K562 (cell line): ENCODE measurements around the gene EBI3. TPM values are rescaled to one million over a fixed set of nuclear protein-coding genes. Genes with fewer than 3 reads are reported as not detected.

Experiments
- CBFA2T2 ChIP-seq: fragments of 450-650 bp; conservative IDR thresholded peaks from 2 replicates; pipeline ENCODE4 v1.6.1; 2017; ENCODE audit warnings: mild to moderate bottlenecking
- CBX5 ChIP-seq: IDR thresholded peaks from 2 replicates; pipeline ENCODE4 v1.6.1; 2014; ENCODE audit warnings: low read depth, borderline replicate concordance
- CHD7 ChIP-seq: fragments of 200-600 bp; sonication (generic); IDR thresholded peaks from one replicate; pipeline ENCODE4 v1.6.1; 2012; ENCODE audit warnings: mild to moderate bottlenecking, low read depth, low read length, inconsistent platforms
- DDX20 ChIP-seq: fragments of 450-650 bp; IDR thresholded peaks from 2 replicates; pipeline ENCODE4 v1.6.1; 2016; ENCODE audit warnings: missing genetic modification characterization, low read depth, mild to moderate bottlenecking, missing compliant biosample characterization, moderate library complexity
- E2F6 ChIP-seq, 2 experiments: IDR thresholded peaks; 2 replicates each; pipeline ENCODE4 v1.6.1; 2011; ENCODE audit warnings: borderline replicate concordance in 1 of 2, control low read depth in 1 of 2, low read depth in 1 of 2, low read length in 1 of 2, mild to moderate bottlenecking in 1 of 2, mixed read lengths in 1 of 2, moderate library complexity in 1 of 2; ENCODE audit not compliant: insufficient read depth in 1 of 2, insufficient read length in 1 of 2, poor library complexity in 1 of 2, severe bottlenecking in 1 of 2; ENCODE audit errors: extremely low read depth in 1 of 2
- KDM2B ChIP-seq: fragments of 250-450 bp; sonication (Bioruptor Pico); IDR thresholded peaks from 2 replicates; pipeline ENCODE4 v1.8.0; 2021; ENCODE audit warnings: mild to moderate bottlenecking, moderate library complexity
- MAFG ChIP-seq: fragments of 450-650 bp; conservative IDR thresholded peaks from 2 replicates; pipeline ENCODE4 v1.6.1; 2016; ENCODE audit warnings: missing genetic modification characterization, missing compliant biosample characterization
- SMC3 ChIP-seq: conservative IDR thresholded peaks from 2 replicates; pipeline ENCODE4 v1.6.1; 2011; ENCODE audit warnings: low read depth, low read length, improper control_type of control experiment; ENCODE audit not compliant: insufficient read depth
- TAF9B ChIP-seq: fragments of 450-650 bp; IDR thresholded peaks from 2 replicates; pipeline ENCODE4 v1.6.1; 2018; ENCODE audit warnings: mild to moderate bottlenecking; ENCODE audit not compliant: partially characterized antibody
- U2AF2 ChIP-seq: fragments of 200-400 bp; formaldehyde crosslinking; optimal IDR thresholded peaks from 2 replicates; pipeline ENCODE3; 2017; ENCODE audit warnings: low read depth, mild to moderate bottlenecking, low read length
- ZNF24 ChIP-seq: fragments of 450-650 bp; IDR thresholded peaks from 2 replicates; pipeline ENCODE4 v1.6.1; 2016
- ZNF75A ChIP-seq: fragments of 450-650 bp; formaldehyde crosslinking; IDR thresholded peaks from 2 replicates; pipeline ENCODE4 v1.4.0; 2020; ENCODE audit warnings: mild to moderate bottlenecking
- ZNF76 ChIP-seq: fragments of 250-450 bp; sonication (Bioruptor Pico); IDR thresholded peaks from 2 replicates; pipeline ENCODE4 v1.4.0; 2020; ENCODE audit warnings: mild to moderate bottlenecking, moderate library complexity, borderline replicate concordance
- polyA plus RNA-seq, 8 experiments: library from polyadenylated mRNA; depleted of rRNA in 4 of 8; stranded (reverse) in 5 of 8; unstranded in 3 of 8; fragments of >200 nt; fragmentation: Nextera tagmentation in 2 of 8; fragmentation: Illumina TruSeq in 1 of 8; extraction: Ambion mirVana in 2 of 8; extraction: Trizol in 1 of 8; gene quantifications; 2 replicates each; pipeline versions ENCODE4 v1.2.1 to v1.2.3, GENCODE V29; 2011 to 2014; ENCODE audit warnings: inconsistent platforms in 1 of 8, missing spikeins in 1 of 8
- total RNA-seq, 7 experiments: library from RNA; depleted of rRNA in 6 of 7; stranded (reverse); fragments of >200 nt in 6 of 7; fragmentation: Illumina TruSeq in 2 of 7; extraction: Trizol in 2 of 7; gene quantifications; 2 replicates each; pipeline versions ENCODE4 v1.2.1 to v1.2.3, GENCODE V29; 2011 to 2021; ENCODE audit warnings: low replicate concordance in 1 of 7

EBI3 gene
- total and polyA plus RNA-seq, 9 of the 15 experiments (the other 6 are each of a cell fraction or from before 2014, with no cell fraction given): 0.08 to 0.35 (median 0.22) TPM; not detected in 6

- TF ChIP-seq E2F6 (IDR thresholded peaks at IDR 0.05; ENCODE audit: borderline replicate concordance in 1 of 2, extremely low read depth in 1 of 2, insufficient read depth in 1 of 2, insufficient read length in 1 of 2, low read depth in 1 of 2, low read length in 1 of 2, poor library complexity in 1 of 2, severe bottlenecking in 1 of 2) (peak; percentile 75 to 95), TAF9B (no peak), KDM2B (CRISPR knock-in tag) (no peak), ZNF24 (peak; percentile 100), U2AF2 (no peak), CHD7 (no peak), CBX5 (no peak), MAFG (tag) (no peak), ZNF76 (CRISPR knock-in tag) (no peak), CBFA2T2 (no peak), SMC3 (no peak), DDX20 (tag) (no peak), ZNF75A (CRISPR knock-in tag) (no peak)
Measured at GRCh38 chr19:4197625-4198466, 31.5 kb upstream of the EBI3 start (continued).
